ENCODE results near the gene CIZ1. TPM values are rescaled to one million over a fixed set of nuclear protein-coding genes. Genes with fewer than 3 reads are reported as not detected.
A peak's percentile ranks its signal among the peaks of the same experiment; 100 is the strongest.

The CIZ1 gene
- total RNA-seq, 1 experiment from 2014 or later, result 133 TPM

- Mint-ChIP-seq H3K36me3 (ENCODE audit: insufficient read depth, unreplicated experiment) (peaks cover 17% of the 10 kb centered on the region), H3K9me3 (ENCODE audit: unreplicated experiment) (no peaks in the 10 kb centered on the region), H3K27me3 (ENCODE audit: insufficient read depth, unreplicated experiment) (peaks cover 2% of the 10 kb centered on the region), H3K4me1 (ENCODE audit: insufficient read depth, unreplicated experiment) (peaks cover 23% of the 10 kb centered on the region), H3K27ac (ENCODE audit: low read depth, unreplicated experiment) (peak within 1 kb of the TSS; percentile 97), H3K4me3 (ENCODE audit: unreplicated experiment) (peak within 1 kb of the TSS; percentile 84)
- TF ChIP-seq CTCF (IDR thresholded peaks at IDR 0.05; ENCODE audit: unreplicated experiment), result no peak
- BruUV-seq (replicated peaks), result no TSS peak
- ChIA-PET POLR2A (interaction anchor here (1.0 to 1.8 kb wide), 3 partner anchors 10 to 34 kb away, joined by 3 to 6 read pairs (median 5); no protein-coding TSS in a partner anchor), CTCF (interaction anchor here (2.4 kb wide), 1 partner anchor 11 kb away, joined by 18 read pairs; no protein-coding TSS in a partner anchor)
- intact Hi-C loops (cut with micrococcal nuclease), result loop anchor here (5.0 kb wide), 1 partner anchor 65 kb away; the partner anchor contains the start of gene CIZ1
- peak; percentile 86 for DNase-seq (ENCODE audit: unreplicated experiment)
Observed at GRCh38 chr9:128127568-128127989, 63.8 kb downstream of the CIZ1 start, which contains the start of gene PTGES2. Gene PTGES2, minus strand, starts transcription at chr9:128127729. Its CDS starts 12 bp downstream, at chr9:128127717.

- Mint-ChIP-seq H3K4me1 (ENCODE audit: insufficient read depth, unreplicated experiment) (peaks cover 23% of the 10 kb centered on the region), H3K27me3 (ENCODE audit: insufficient read depth, unreplicated experiment) (no peaks in the 10 kb centered on the region), H3K36me3 (ENCODE audit: insufficient read depth, unreplicated experiment) (peaks cover 18% of the 10 kb centered on the region), H3K9me3 (ENCODE audit: unreplicated experiment) (no peaks in the 10 kb centered on the region), H3K4me3 (ENCODE audit: unreplicated experiment) (peak overlapping the region; percentile 84), H3K27ac (ENCODE audit: low read depth, unreplicated experiment) (peak overlapping the region; percentile 27)
- BruUV-seq (replicated peaks), result no TSS peak
- TF ChIP-seq CTCF (IDR thresholded peaks at IDR 0.05; ENCODE audit: unreplicated experiment), result no peak
- no peak for DNase-seq (ENCODE audit: unreplicated experiment)
- intact Hi-C loops (cut with micrococcal nuclease), result loop anchor here (5.0 kb wide), 1 partner anchor 67 kb away; the partner anchor contains the start of gene CIZ1
- ChIA-PET CTCF (interaction anchor here (0.7 to 2.4 kb wide), 7 partner anchors 9 to 162 kb away, joined by 3 to 18 read pairs (median 4); no protein-coding TSS in a partner anchor), POLR2A (interaction anchor here (0.5 to 1.3 kb wide), 4 partner anchors 42 to 693 kb away, joined by 3 to 4 read pairs (median 4); partner anchors contain the start of genes ENDOG, NAIF1 and SLC25A25)
Observed at GRCh38 chr9:128125580-128126354, 65.6 kb downstream of the CIZ1 start.

- Mint-ChIP-seq H3K4me1 (ENCODE audit: insufficient read depth, unreplicated experiment) (peaks cover 23% of the 10 kb centered on the region), H3K27me3 (ENCODE audit: insufficient read depth, unreplicated experiment) (no peaks in the 10 kb centered on the region), H3K36me3 (ENCODE audit: insufficient read depth, unreplicated experiment) (peaks cover 18% of the 10 kb centered on the region), H3K9me3 (ENCODE audit: unreplicated experiment) (no peaks in the 10 kb centered on the region), H3K27ac (ENCODE audit: low read depth, unreplicated experiment) (peak overlapping the region; percentile 27), H3K4me3 (ENCODE audit: unreplicated experiment) (peak overlapping the region; percentile 84)
- POLR2A ChIA-PET, result interaction anchor here (0.5 to 1.3 kb wide), 2 partner anchors 69 to 693 kb away, joined by 4 read pairs; partner anchors contain the start of gene ENDOG
- no TSS peak for BruUV-seq (replicated peaks)
- DNase-seq (ENCODE audit: unreplicated experiment), result peak; percentile 70
- peak; percentile 53 for TF ChIP-seq CTCF (IDR thresholded peaks at IDR 0.05; ENCODE audit: unreplicated experiment)
- intact Hi-C loops (cut with micrococcal nuclease), result loop anchor here (5.0 kb wide), 1 partner anchor 67 kb away; the partner anchor contains the start of gene CIZ1
- CTCF ChIA-PET, result interaction anchor here (0.6 to 2.4 kb wide), 8 partner anchors 8 to 184 kb away, joined by 3 to 18 read pairs (median 4); no protein-coding TSS in a partner anchor
Observed at GRCh38 chr9:128124873-128125579, 66.3 kb downstream of the CIZ1 start.
